ENCODE measurements around the gene NEK6.
A peak's percentile ranks its signal among the peaks of the same experiment; 100 is the strongest.

The NEK6 gene

GRCh38 chr9:124384846-124385245, 127.1 kb downstream of the NEK6 start:
- DNase-seq = peak; percentile 8

GRCh38 chr9:124385623-124386022, 127.9 kb downstream of the NEK6 start:
- no peak for DNase-seq

- no peak for DNase-seq
These were observed 128.5 kb downstream of the NEK6 start for GRCh38 chr9:124386201-124386600.

- DNase-seq = no peak
These were observed 130.7 kb downstream of the NEK6 start for GRCh38 chr9:124388275-124389048.

- DNase-seq = peak; percentile 5
These were observed 131.6 kb downstream of the NEK6 start for GRCh38 chr9:124389146-124389939.

GRCh38 chr9:124390794-124391658, 133.3 kb downstream of the NEK6 start:
- DNase-seq = no peak

- no peak for DNase-seq
These were observed 134.6 kb downstream of the NEK6 start for GRCh38 chr9:124392254-124392870.

GRCh38 chr9:124392871-124393460, 135.2 kb downstream of the NEK6 start:
- peak; percentile 25 for DNase-seq

- no peak for DNase-seq
These were observed 136.4 kb downstream of the NEK6 start for GRCh38 chr9:124394167-124394566.

GRCh38 chr9:124394596-124394995, 136.8 kb downstream of the NEK6 start:
- DNase-seq = no peak

- DNase-seq = no peak
These were observed 138.1 kb downstream of the NEK6 start for GRCh38 chr9:124395826-124396225.

- DNase-seq = no peak
These were observed 140.6 kb downstream of the NEK6 start for GRCh38 chr9:124398191-124398935.

GRCh38 chr9:124399323-124399967, 141.7 kb downstream of the NEK6 start:
- no peak for DNase-seq

GRCh38 chr9:124399968-124400940, 142.5 kb downstream of the NEK6 start:
- no peak for DNase-seq

Measured in NCI-H1105 (cell line).